ENCODE measurements around the gene DIPK1A. TPM values are rescaled to one million over a fixed set of nuclear protein-coding genes. Genes with fewer than 3 reads are reported as not detected.
"Not testable (repeated sequence)": the region's sequence is repeated elsewhere in the genome, so short reads cannot be mapped to it uniquely, and the experiment has no call there.

The DIPK1A gene
- total RNA-seq, 1 donor from 2014 or later: 1.3 TPM

DNA sequence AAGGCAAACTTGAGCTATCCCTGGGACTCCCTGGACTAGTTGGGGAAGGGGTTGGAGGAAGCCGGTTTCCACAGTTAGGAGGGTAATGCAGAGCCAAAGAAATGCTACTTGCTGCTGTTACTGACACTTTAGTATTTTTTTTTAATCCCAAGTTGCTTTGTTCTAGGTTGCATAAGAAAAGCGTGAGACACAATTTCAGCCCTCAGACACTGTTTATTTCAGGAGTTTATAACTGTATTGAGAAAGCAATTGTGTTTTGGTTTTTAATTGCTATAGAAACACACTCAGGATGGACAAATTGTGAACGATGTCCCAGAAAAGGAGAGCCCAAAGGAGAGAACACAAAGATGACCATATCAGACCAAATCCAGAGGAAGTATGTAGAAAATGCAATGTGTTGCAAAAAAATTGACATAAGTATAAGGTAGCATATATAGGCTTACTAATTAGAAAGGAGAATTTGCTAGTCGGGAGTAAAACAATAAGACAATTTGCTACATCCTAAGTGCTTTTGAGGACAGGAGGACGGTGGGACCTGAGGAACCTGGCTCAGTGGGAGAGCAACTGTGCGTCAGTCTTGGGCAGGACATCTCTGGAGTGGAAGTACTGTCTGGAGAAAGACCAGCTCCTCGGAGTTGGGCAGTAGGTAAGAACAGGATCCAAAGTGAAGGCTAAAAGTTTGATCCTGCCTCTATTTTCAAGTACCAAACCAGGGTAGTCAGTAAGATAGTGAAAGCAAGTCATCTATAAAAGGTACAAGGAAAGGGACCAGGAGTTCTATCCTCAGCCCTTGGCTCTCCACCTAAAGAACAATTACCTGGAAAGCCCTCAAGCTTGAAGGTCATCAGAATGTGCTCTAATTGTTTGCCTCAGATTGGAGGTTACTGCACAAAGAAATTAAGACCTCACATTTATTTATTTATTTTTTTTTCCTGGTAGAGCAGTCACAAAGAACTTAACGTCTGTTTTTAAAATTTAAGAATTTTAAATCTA, 39.9 kb downstream of the DIPK1A start:
- DNase-seq (ENCODE audit: extremely low read depth, low read depth, low spot score): no peak

DNA sequence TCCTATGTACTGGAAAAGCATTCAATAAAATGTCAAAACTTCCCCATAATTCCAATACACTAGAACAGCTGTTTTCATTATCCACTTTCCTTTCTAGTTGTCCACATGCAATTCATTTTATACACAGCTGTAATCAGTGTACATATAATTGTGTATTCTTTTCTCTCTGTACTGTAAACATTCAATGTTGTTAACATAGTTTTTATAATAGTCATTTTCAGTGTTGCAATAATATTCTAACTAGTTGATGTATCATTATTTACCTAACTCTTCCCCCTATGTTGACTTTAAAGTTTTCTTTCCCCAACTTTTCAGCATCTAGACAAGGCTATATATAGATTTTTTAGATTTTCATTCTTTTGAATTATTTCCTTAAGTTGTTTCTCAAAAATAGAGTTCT, 44.4 kb downstream of the DIPK1A start:
- no peak for DNase-seq (ENCODE audit: extremely low read depth, low read depth, low spot score)

DNA sequence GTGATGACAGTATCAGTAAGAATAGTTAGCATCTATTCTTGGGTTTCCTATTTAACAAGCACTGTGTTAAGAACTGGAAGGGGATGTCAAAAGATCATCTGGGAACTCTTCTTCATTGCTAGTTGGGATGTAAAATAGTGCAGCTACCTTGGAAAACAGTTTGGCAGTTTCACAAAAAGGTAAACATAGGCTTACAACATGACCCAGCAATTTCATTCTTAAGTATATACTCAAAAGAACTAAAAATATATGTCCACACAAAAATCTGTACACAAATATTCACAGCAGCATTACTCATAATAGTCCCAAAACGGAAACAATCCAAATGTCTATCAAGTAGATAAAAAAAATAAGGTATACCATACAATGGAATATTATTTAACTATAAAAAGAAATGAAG, 45.7 kb downstream of the DIPK1A start:
- no peak for DNase-seq (ENCODE audit: extremely low read depth, low read depth, low spot score)

DNA sequence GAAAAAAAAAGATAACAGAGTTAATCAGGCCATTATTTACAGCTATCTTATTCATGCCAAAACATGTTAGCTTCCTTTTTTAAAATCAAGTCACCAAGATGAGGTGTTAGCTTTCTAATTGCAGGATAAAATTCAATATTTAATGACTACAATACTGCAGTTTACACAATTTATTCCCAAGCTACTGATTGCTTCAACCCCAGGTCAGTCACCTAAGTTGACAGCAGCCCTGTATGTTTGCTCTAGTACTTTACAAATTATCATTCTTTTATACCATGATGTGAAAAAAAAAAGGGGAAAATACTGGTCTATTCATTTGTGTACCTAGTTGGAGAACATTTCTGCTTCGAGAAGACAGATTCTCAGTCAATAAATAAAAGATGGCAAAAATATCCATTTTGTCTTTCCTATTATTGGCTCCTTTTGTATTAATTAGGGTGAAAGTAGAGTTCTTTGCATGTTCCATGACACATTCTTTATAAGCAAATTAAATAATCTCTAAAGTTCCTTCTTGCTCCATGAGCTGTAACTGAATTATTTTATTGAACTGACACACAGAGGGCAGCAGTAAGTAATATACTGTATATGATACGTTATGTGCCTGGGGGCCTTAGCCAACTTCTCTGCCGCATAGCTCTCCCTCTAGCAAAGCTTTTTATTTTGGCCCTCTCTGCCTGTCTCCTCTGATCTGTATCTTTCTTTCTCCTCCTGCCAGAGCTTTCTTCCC, 48.0 kb downstream of the DIPK1A start:
- DNase-seq (ENCODE audit: extremely low read depth, low read depth, low spot score): no peak

DNA sequence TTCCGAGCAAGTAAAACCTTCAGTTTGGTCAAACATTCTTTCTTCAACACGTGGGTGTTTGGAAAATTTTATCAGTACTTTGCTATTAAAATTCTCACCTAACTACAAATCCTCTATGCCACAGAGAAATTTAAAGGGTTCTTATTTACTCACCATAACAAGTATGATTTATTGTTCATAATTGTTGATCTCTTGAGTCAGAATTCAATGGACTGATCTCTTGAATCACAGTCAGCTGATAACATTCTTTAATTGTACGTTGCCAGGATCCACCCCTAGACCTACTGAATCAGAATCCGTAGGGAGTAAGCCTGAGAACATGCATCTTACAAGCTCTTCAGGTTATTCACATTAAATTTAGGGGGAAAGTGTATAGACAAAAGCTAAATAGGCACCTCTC, 51.2 kb downstream of the DIPK1A start:
- DNase-seq (ENCODE audit: extremely low read depth, low read depth, low spot score): no peak

DNA sequence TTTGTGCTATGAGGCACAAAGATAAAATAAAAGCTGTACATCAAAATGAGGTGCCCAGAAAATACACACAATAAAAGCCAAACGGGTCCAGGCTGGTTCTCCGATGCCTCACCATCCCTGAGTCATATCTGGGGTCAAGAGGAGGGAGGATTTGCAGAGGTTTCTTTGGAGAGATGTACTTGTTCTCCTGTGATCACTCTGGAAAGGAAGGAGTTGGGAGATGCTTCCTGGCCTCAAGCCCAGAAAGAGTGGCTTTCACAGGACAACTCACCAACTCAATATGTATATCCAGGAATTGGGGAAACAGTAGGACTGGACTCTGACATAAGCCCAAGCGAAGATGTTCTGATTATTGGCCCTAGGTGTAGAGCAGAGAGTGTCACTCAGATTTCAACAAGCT, 51.9 kb downstream of the DIPK1A start:
- no peak for DNase-seq (ENCODE audit: extremely low read depth, low read depth, low spot score)

DNA sequence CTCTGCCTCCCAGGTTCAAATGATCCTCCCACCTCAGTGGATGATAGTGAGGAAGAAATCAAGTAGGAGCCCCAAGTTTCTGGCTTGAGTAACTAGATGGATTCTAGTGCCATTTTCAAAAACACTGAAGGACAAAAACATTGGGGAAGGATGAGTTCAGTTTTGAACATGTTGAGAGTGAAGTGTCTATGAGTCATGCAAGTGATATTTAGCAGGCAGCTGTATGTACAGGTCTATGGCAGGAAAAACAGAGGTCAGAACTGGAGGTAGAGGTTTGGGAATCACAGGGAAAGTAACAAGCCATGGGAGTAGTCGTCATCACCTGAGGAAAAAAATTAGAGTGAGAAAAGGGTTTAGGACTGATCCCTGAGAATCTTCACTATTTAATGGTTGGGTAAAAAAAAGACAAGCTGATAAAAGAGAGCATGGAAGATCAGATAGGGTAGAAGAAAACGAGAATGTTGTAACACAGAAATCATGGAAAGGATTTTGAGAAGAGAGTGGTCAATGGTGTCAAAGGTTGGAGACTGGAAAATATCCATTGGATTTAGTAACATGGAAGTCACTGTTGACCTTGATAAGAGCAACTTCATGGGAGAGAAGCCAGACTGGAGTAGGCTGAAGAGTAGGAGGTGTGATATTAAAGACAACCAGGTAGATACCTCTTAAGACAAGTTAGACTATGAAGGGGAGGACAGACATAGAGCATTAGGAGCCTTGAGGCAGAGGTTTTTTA, 53.1 kb downstream of the DIPK1A start:
- DNase-seq (ENCODE audit: extremely low read depth, low read depth, low spot score): no peak

DNA sequence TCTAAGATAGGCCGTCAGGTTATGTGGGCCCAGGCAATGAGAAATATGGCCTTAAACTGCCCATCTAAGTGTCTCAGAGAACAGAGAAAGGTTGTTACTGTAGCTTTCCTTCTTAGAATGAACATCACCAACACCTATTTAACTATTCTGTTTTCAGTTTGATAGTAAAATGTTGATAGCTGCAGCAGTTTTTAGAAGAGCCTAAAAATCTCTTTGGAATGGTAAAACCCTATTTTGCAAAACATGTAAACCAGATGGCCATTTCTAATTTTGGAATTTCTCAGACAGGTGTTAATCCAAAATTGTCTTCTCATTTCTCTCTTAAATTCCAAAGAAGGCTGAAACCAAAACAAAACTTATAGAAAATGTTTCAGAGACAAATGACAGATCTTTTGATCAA, 57.5 kb downstream of the DIPK1A start:
- no peak for DNase-seq (ENCODE audit: extremely low read depth, low read depth, low spot score)

DNA sequence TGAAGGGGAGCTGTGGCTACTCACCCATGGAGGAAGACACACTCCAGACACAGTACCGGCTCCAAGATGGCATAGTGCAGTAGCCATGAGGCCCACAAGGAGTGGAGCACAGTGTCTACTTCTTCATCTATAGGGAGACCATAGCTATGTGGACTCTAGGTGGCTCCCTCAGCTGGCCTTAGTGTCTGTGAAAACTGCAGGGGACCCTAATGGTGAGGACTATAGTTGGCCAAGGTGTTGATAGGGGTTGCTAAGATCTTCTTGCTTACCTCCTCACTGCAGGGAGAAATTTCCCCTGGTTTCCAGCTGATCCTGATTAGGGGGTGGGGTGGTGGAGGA, 58.9 kb downstream of the DIPK1A start:
- DNase-seq (ENCODE audit: extremely low read depth, low read depth, low spot score): no peak

DNA sequence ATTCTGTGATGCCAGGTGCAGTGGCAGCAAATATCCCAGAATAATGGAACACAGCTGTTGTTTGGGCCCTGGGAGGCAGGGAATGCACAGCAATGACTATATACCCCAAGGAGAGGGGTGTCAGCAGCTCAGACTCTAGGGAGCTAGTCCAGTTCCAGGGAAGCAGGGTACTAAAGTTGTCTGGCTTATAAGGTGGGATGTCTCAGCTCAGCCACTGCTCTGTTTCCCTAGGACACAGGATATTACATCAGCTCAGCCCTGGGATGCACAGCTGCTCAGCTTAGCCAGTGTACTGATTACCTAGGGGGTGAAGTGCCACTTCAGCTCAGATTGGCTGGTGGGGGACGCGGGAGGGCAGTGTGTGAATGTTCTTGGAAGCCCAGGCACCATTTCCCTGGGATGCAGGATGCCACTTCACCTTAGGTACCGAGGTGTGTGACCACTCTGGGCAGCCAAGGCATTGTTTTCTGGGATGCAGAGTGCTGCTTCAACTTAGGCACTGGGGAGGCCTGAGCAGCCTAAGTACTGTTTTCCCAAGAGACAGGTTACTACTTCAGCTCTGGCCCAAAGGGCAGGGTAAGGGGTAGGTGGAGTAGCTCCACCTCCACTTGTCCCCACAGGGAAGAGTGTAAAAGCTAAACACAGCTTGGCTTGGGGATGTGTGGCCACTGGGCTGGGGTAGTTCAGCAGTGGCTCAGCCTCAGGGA, 59.4 kb downstream of the DIPK1A start:
- DNase-seq (ENCODE audit: extremely low read depth, low read depth, low spot score): no peak

DNA sequence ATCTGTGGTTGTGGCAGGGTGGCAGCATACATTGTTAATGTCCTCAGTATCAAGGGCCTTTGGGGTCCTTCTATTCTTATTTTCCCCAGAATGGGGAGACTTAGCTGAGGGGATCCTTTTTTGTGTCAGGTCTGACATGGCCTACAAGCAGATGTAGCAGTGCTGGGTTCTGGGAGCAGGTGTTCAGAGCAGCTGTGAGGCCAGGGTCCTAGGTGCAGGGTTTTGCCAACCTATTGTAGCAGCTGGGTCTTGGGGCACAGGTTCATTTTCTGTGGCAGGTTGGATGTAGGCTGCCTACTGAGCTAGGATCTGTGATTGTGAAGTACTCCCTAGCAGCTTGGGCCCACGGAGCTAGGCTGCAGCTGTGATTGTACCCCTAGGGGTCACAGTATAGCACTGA, 60.1 kb downstream of the DIPK1A start:
- DNase-seq (ENCODE audit: extremely low read depth, low read depth, low spot score): no peak

DNA sequence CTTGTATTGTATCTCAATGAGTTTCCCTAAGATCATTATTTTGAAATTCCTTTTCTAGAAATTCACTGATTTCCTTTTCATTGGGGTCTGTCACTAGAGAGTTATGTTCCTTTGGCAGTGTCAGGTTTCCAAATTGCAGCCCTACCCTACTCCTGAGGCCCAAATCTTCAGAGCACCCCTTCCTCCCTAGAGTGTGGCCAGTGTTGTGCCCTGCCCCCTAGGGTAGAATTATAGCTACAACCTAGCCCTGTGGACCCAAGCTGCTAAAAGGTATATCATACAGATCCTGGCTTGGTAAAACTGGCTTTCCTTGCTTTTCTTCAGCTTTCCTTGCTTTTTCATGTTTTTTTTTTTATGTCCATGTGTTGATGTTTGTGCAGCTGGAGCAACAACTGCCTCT, 60.7 kb downstream of the DIPK1A start:
- DNase-seq (ENCODE audit: extremely low read depth, low read depth, low spot score): no peak

DNA sequence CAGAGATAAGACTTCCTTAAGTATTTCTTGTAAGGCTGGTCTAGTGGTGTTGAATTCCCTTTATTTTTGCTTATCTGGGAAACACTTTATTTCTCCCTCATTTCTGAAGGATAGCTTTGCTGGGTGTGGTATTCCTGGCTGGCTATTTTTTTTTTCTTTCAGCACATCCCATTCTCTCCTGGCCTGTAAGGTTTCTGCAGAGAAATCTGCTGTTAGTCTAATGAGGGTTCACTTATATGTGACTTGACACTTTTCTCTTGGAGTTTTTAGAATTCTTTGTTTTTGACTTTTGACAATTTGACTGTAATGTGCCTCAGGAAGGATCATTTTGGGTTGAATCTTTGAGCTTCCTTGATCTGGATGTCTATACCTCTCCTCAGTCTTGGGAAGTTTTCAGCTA, 61.5 kb downstream of the DIPK1A start:
- no peak for DNase-seq (ENCODE audit: extremely low read depth, low read depth, low spot score)

DNA sequence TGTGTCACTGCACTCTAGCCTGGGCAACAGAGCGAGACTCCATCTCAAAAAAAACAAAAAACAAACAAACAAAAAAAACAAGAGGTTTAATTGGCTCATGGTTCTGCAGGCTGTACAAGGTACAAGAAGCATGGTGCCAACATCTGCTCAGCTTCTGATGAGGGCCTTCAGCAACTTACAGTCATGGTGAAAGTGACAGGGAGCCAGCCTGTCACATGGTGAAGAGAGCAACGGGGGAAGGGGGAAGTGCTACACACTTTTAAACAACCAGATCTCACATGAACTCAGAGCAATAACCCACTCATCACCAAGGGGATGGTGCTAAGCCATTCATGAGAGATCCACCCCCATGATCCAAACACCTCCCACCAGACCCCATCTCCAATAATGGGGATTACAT, 63.2 kb downstream of the DIPK1A start:
- not testable (repeated sequence) for DNase-seq (ENCODE audit: extremely low read depth, low read depth, low spot score)

DNA sequence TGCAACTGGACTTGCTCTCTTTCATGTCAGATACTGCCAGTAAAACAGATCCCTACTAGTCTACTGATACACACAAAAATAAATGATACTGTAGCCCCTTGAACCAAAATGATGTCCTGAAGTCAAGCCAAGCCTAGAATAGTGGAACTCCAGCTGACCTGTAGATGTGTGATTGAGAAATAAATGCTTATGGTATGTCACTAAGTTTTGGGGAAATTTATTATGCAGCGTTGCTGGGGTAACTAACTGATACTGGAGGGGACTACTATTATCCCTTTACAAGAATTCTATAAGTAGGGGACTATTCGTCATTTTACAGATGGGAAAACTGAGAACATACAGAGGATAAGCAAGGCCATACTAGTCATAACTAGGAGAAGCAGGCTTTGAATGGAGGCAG, 73.8 kb downstream of the DIPK1A start:
- DNase-seq (ENCODE audit: extremely low read depth, low read depth, low spot score): no peak

DNA sequence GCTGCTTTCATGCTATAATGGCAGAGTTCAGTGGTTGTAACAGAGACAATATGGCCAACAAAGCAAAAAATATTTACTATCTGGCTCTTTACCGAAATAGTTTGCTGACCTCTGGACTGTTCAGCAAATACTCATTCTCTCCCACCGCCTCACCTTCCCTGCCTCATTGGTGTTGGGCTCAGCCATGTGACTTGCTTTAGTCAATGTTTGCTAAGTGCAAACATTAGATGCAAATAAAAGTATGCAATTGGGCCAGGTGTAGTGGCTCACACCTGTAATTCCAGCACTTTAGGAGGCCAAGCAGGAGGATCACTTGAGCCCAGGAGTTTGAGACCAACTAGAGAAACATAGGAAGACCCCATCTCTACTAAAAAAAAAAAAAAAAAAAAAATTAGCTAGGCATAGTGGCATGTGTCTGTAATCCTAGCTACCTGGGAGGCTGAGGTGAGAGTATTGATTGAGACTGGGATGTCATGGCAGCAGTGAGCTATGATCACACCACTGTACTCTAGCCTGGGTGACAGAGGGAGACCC, 74.3 kb downstream of the DIPK1A start:
- no peak for DNase-seq (ENCODE audit: extremely low read depth, low read depth, low spot score)

DNA sequence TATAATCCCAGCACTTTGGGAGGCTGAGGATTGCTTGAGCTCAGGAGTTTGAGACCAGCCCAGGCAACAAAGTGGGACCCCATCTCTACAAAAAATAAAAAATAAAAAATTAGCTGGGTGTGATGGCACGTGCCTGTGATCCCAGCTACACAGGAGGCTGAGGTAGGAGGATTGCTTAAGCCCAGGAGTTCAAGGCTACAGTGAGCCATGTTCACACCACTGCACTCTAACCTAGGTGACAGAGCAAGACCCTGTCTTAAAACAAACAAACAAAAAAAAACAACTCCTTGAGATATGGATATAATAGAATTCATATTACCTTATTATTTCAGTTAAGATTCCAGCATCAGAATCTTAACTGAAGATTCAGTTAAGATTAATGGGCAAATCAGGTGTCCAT, 77.1 kb downstream of the DIPK1A start:
- no peak for DNase-seq (ENCODE audit: extremely low read depth, low read depth, low spot score)

DNA sequence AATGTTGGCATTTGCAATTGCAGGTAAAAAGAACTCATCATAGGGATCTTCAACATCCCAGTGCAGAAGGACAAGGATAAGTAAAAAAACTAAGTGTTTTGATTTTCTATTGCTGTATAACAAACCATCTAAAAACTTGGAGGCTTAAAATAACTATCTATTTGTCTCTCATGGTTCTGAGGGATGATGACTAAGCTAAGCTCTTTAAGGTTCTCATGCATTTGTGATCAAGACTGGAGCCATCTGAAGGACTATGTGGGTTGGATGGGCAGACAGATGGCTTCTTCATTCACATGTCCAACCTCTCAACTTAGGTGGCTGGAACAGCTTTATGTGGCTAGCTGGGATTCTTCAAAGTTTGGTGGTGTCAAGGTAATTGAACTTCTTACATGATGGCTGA, 78.0 kb downstream of the DIPK1A start:
- DNase-seq (ENCODE audit: extremely low read depth, low read depth, low spot score): no peak

DNA sequence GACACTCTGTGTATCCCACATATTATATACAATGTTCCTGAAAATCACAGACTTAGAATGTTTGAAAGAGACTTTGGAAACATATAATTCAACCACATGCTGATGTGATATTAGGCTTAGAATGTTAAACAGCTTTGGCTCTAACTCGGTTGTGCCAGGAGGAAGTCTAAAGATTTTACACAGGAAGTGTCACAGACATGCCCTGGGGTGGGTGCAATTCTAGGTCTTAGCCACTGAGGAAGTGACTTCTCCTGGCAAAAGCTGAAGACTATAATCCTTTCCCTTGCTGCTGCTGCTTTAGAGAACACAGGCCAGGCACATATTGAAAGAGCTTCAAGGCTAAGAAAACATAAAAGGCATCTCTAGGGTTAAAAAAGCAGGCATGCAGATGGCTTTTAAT, 78.4 kb downstream of the DIPK1A start:
- DNase-seq (ENCODE audit: extremely low read depth, low read depth, low spot score): no peak

DNA sequence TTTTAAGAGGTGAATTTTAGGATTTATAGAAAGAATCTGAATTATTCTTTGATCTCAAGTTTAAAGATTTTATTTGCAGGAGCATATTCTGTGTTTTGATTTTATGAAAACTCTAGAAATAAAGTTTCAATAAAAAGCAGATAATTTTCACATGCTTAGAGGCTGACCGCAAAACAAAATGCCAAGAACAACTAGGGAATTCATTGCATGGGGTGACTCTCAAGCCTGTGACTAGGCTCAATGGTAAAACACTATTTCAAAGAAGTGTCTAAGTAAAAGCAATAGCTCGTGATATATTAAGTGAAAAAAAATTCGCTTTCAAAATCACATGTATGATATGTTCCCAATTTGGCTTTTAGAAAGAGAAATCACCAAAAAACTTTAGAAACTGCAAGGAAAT, 79.9 kb downstream of the DIPK1A start:
- no peak for DNase-seq (ENCODE audit: extremely low read depth, low read depth, low spot score)

All from glomerular endothelial cell (primary cell).